ENCODE data around the gene ZNF467.

ZNF467 gene

DNA sequence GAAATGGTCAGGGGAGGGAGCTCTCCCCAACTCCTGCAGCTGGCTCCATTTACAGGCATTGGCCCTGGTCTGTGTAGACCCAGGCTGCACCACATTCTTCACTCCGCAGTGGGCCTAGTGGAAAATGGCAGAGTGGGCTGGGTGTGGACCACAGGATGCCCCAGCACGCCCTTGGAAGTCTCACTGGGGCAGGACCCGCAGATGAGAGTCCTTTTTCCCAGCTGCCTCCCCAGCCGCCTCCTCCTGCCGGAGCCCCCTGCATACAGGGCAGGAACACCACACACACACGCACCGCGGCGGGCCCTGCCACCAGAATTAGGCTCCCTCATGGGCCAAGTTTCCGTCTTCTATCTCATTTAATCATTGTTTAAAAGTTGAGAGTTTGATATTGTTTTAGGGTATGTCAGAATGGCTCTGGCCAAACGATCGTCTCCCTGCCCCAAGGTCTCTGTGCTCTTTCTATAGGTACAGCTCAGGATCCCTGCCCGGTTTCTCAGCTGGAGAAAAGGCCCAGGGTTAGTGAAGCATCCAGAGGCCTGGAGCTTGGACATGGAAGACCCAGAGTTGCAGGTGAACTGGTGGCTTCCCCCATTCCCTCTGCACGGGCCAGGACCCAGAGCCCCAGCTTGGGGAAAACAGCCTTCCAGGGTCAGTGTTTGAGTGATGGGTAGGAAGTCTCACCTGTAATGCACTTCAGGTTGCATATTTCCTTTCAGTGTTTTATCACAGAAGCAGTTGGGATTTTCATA lies 42.0 kb downstream of the ZNF467 start:
- no peak for DNase-seq (ENCODE audit: extremely low read depth, low read depth)
- no peak for TF ChIP-seq CTCF (IDR thresholded peaks at IDR 0.05; ENCODE audit: low read depth, low read length)

DNA sequence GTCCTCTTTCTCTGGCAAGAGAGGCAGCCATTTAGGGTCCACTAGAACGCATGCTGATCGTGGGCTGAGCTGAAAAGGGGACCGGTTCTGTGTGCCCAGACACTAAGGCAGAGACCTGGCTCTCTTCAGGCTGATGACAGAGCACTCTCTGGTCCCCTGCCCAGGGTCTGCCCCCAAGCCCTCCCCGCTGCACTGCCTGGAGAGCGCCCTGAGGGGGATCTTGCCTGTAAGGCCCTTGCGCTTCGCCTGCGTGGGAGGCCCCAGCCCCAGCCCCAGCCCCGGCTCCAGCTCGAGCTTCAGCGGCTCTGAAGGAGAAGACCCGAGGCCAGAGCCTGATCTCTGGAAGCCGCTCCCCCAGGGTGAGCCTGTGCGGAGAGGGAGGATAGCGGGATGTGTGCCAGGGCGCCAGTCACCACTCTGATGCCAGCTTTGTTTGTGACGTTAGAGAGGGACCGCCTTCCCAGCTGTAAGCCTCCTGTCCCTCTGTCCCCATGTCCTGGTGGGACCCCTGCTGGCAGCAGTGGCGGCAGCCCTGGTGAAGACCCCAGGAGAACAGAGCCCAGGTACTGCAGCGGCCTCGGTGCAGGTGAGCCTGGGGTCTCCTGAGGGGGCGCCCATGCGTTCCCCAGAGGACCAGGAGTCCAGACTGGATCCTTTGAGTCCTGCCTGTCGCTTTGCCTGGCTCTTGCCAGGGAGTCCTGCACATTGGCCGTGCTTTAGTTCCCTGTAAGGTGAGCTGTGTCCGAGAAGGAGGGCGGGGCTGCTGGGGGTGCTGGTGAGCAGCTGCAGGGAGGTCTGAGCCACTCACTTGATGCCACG lies 43.2 kb downstream of the ZNF467 start:
- no peak for TF ChIP-seq CTCF (IDR thresholded peaks at IDR 0.05; ENCODE audit: low read depth, low read length)
- no peak for DNase-seq (ENCODE audit: extremely low read depth, low read depth)

- TF ChIP-seq CTCF (IDR thresholded peaks at IDR 0.05; ENCODE audit: low read depth, low read length), result no peak
- DNase-seq (ENCODE audit: extremely low read depth, low read depth), result no peak
Measured at GRCh38 chr7:149729586-149729982, 43.8 kb downstream of the ZNF467 start.

GRCh38 chr7:149728491-149729375 lies 44.7 kb downstream of the ZNF467 start:
- DNase-seq (ENCODE audit: extremely low read depth, low read depth), result no peak
- TF ChIP-seq CTCF (IDR thresholded peaks at IDR 0.05; ENCODE audit: low read depth, low read length), result no peak

- no peak for DNase-seq (ENCODE audit: extremely low read depth, low read depth)
- no peak for TF ChIP-seq CTCF (IDR thresholded peaks at IDR 0.05; ENCODE audit: low read depth, low read length)
Measured at GRCh38 chr7:149727899-149728476, 45.4 kb downstream of the ZNF467 start.

GRCh38 chr7:149727053-149727898 lies 46.1 kb downstream of the ZNF467 start:
- DNase-seq (ENCODE audit: extremely low read depth, low read depth), result no peak
- TF ChIP-seq CTCF (IDR thresholded peaks at IDR 0.05; ENCODE audit: low read depth, low read length), result no peak

Measured in AG09319 (cell line).